GM12865 (cell line): ENCODE measurements around the gene PSMG2.

Experiments
- DNase-seq: peaks from one replicate; pipeline ENCODE4 v3.0.0; 2010; ENCODE audit warnings: low read depth
- H3K4me3 ChIP-seq: 2 replicates; pipeline ENCODE4 v1.5.1; 2011; ENCODE audit warnings: mild to moderate bottlenecking, low read depth, low read length, control low read depth
- TF ChIP-seq, protein P1 (sequence below): IDR thresholded peaks from 2 replicates; pipeline ENCODE4 v1.5.1; 2011; ENCODE audit warnings: low read length, control low read depth, low read depth, inconsistent platforms; ENCODE audit not compliant: insufficient read depth; ENCODE audit errors: missing control alignments

PSMG2 gene

DNA sequence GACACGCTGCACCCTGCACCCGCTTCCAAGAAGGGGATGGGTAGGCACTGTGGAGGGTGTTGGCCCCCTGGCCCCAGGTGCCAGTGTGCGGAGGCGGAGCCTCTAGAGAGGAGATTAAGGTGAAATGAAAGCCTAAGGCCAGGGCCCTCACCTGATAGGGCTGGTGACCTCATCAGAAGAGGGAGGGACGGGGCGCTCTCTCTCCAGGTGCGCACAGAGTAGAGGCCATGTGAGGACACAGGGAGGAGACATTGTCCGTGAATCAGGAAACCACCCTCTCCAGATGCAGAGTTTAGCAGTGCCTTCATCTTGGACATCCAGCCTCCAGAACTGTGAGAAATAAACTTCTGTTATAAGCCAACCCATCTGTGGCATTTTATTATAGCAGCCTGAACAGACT is 62.3 kb downstream of the PSMG2 start:
- H3K4me3 ChIP-seq = no peak overlapping the region
- no peak for DNase-seq
- TF ChIP-seq, protein P1, sequence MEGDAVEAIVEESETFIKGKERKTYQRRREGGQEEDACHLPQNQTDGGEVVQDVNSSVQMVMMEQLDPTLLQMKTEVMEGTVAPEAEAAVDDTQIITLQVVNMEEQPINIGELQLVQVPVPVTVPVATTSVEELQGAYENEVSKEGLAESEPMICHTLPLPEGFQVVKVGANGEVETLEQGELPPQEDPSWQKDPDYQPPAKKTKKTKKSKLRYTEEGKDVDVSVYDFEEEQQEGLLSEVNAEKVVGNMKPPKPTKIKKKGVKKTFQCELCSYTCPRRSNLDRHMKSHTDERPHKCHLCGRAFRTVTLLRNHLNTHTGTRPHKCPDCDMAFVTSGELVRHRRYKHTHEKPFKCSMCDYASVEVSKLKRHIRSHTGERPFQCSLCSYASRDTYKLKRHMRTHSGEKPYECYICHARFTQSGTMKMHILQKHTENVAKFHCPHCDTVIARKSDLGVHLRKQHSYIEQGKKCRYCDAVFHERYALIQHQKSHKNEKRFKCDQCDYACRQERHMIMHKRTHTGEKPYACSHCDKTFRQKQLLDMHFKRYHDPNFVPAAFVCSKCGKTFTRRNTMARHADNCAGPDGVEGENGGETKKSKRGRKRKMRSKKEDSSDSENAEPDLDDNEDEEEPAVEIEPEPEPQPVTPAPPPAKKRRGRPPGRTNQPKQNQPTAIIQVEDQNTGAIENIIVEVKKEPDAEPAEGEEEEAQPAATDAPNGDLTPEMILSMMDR = peak; percentile 11

DNA sequence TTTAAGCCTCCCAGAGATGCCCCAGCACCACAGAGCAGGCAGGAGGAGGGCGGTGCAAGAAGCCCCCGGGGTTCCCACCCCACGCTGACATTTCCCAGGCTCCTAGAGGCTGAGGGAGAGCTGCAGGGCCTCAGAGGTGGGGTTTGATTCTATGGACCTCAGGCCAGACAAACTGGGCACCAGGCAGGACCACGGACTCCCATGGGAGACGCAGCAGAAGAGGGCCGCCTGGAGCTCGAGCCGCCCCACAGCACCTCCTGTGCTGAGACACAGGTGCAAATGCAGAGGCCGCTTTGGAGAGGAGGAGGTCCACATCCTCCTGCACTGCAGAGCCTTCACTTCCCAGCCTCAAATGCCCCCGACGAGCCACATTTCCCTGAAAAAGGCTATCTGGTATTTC is 62.7 kb downstream of the PSMG2 start:
- TF ChIP-seq, protein P1 = no peak
- no peak overlapping the region for H3K4me3 ChIP-seq
- DNase-seq = no peak

DNA sequence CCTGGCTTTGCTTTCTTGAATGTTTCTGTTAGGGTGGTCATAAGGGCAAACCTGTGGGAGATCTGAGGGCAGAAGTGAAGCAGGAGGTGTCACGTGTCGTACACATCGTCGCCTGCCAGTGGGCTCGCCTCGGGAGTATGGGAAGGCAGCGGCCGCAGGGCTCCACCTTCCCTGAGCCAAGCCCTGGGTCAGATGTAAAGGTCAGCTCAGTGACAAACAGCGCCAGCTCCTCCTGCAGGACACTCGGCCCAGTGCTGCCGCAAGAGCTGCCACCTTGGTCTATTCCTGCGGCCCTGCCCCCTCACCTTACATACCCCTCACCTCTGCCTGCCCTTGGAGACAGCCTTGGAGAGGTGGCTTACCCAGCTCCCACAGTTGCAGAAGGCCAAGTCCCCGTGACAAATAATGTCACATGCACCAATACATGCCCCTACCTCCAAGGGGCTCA is 64.2 kb downstream of the PSMG2 start:
- DNase-seq = no peak
- TF ChIP-seq, protein P1 = no peak
- H3K4me3 ChIP-seq = no peak overlapping the region

DNA sequence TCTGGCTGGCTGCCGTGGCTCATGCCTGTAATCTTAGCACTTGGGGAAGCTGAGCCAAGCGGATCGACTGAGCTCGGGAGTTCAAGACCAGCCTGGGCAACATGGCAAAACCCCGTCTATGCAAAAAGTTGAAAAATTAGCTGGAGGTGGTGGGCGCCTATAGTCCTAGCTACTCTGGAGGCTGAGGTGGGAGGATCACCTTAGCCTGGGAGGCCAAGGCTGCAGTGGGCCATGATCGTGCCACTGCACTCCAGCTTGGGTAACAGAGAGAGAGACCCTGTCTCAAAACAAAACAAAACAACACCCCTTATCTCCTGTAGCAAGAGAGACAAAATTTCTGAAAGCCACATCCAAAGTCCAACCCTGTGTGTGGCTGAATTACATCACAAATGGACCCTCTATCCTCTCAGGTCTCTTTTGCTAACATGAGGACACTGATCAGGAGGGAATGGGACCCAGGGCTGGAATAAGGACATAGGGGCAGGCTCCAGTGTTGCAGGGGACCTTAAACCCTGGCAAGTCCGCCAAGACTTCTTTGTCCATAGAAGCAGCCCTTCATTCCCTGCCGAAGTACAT is 64.8 kb downstream of the PSMG2 start:
- TF ChIP-seq, protein P1 = no peak
- no peak overlapping the region for H3K4me3 ChIP-seq
- DNase-seq = no peak

DNA sequence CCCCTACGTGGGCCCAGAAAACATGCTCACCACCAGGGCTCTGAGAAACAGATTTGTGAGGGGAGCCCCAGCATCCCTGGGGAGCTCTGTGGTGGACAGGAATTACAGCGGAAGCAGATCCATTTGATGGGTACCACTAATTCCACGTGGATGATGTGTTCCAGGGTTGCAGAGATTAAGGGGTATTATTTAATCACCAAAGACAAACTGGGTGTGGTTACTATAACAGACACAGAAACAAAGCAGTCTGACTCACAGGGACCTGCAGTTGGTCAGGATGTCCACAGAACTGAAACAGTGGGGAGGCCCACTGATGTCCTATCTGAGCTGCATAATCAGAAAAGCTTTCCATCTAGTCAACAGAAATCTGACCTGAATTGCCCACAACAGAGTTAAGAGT is 65.8 kb downstream of the PSMG2 start:
- no peak for DNase-seq
- H3K4me3 ChIP-seq = no peak overlapping the region
- TF ChIP-seq, protein P1 = no peak

DNA sequence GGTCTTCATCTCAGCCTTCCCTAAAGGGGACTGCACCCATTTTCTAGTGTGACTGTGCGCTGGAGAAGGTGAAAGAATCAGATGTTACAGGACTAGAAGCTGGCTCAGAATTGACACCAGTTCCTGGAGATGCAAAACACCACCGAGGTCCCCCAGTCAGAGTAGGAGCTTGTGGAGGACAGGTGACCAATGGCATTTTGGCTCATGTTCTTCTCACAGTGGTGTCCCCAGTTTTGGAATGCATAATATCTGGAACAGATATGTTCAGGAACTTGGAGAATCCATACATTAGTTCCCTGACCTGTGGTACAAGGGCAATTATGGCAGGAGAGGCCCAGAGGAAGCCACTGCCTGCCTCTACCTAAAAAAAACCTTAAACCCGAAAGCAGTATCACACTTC is 66.3 kb downstream of the PSMG2 start:
- DNase-seq = no peak
- no peak overlapping the region for H3K4me3 ChIP-seq
- TF ChIP-seq, protein P1 = no peak
